ENCODE data around the gene ITGAD. TPM values are rescaled to one million over a fixed set of nuclear protein-coding genes. Genes with fewer than 3 reads are reported as not detected.
A peak's percentile ranks its signal among the peaks of the same experiment; 100 is the strongest.

Gene ITGAD
- total RNA-seq (0.13 TPM), polyA plus RNA-seq (ENCODE audit: insufficient read depth, low read depth, low replicate concordance) (not detected)
- long read RNA-seq, donor 1, result 0 reads
- long read RNA-seq, donor 2, result 0 reads
- long read RNA-seq, donor 3, result 0 reads
- long read RNA-seq, donor 4, result 0 reads
- long read RNA-seq, donor 5, result 0 reads
- long read RNA-seq, donor 6, result 0 reads
- long read RNA-seq, donor 7, result 0 reads
- long read RNA-seq, donor 8, result 0 reads
- long read RNA-seq, donor 9, result 0 reads
- long read RNA-seq, donor 10, result 0 reads

- intact Hi-C loops (cut with DNase I), result no loop called here
- FAIRE-seq, result no peak
- H3K4me3 ChIP-seq (ENCODE audit: low read length in 3 of 3), result no peak within 1 kb of the TSS
- DNase-seq, result no peak
- no peaks in the 10 kb centered on the region for H3K9me3 ChIP-seq (ENCODE audit: control insufficient read depth in 2 of 3, insufficient read depth in 1 of 3, low read length in 3 of 3)
- H3K4me1 ChIP-seq (ENCODE audit: control insufficient read depth in 2 of 3, insufficient read depth in 2 of 3, low read depth in 1 of 3, low read length in 3 of 3), result no peaks in the 10 kb centered on the region
- no peaks in the 10 kb centered on the region for H3K27me3 ChIP-seq (ENCODE audit: control insufficient read depth, insufficient read depth, low read length)
- no peak for TF ChIP-seq CTCF (IDR thresholded peaks at IDR 0.05; ENCODE audit: borderline replicate concordance, extremely low read depth, insufficient read depth)
- H3K36me3 ChIP-seq (ENCODE audit: control insufficient read depth in 2 of 3, insufficient read depth in 3 of 3, low read length in 3 of 3), result no peaks in the 10 kb centered on the region
- H3K27ac ChIP-seq (ENCODE audit: low read depth in 2 of 2, low read length in 2 of 2), result no peak within 1 kb of the TSS
- no peak within 1 kb of the TSS for H3K9ac ChIP-seq (ENCODE audit: low read length in 3 of 3)
Measured at GRCh38 chr16:31393056-31393455, at the start of gene ITGAD. TSS of gene ITGAD (plus strand) at chr16:31393335. CDS start at chr16:31393361, 26 bp downstream.

GRCh38 chr16:31344712-31345111 is 48.4 kb upstream of the ITGAD start:
- no peak overlapping the region for H3K27ac ChIP-seq (ENCODE audit: low read depth in 2 of 2, low read length in 2 of 2)
- no peaks in the 10 kb centered on the region for H3K9me3 ChIP-seq (ENCODE audit: control insufficient read depth in 2 of 3, insufficient read depth in 1 of 3, low read length in 3 of 3)
- peak in 1 of 5 donors; percentile 15 for DNase-seq
- intact Hi-C loops (cut with DNase I), result no loop called here
- H3K9ac ChIP-seq (ENCODE audit: low read length in 3 of 3), result no peak overlapping the region
- no peaks in the 10 kb centered on the region for H3K4me1 ChIP-seq (ENCODE audit: control insufficient read depth in 2 of 3, insufficient read depth in 2 of 3, low read depth in 1 of 3, low read length in 3 of 3)
- no peaks in the 10 kb centered on the region for H3K36me3 ChIP-seq (ENCODE audit: control insufficient read depth in 2 of 3, insufficient read depth in 3 of 3, low read length in 3 of 3)
- no peak overlapping the region for H3K4me3 ChIP-seq (ENCODE audit: low read length in 3 of 3)
- no peak for TF ChIP-seq CTCF (IDR thresholded peaks at IDR 0.05; ENCODE audit: borderline replicate concordance, extremely low read depth, insufficient read depth)
- FAIRE-seq, result no peak
- H3K27me3 ChIP-seq (ENCODE audit: control insufficient read depth, insufficient read depth, low read length), result no peaks in the 10 kb centered on the region

GRCh38 chr16:31347445-31347844 is 45.7 kb upstream of the ITGAD start:
- H3K27ac ChIP-seq (ENCODE audit: low read depth in 2 of 2, low read length in 2 of 2), result no peak overlapping the region
- FAIRE-seq (no peak), DNase-seq (peak in 1 of 5 donors; percentile 5)
- no peaks in the 10 kb centered on the region for H3K9me3 ChIP-seq (ENCODE audit: control insufficient read depth in 2 of 3, insufficient read depth in 1 of 3, low read length in 3 of 3)
- no peak overlapping the region for H3K4me3 ChIP-seq (ENCODE audit: low read length in 3 of 3)
- H3K36me3 ChIP-seq (ENCODE audit: control insufficient read depth in 2 of 3, insufficient read depth in 3 of 3, low read length in 3 of 3), result no peaks in the 10 kb centered on the region
- no peaks in the 10 kb centered on the region for H3K4me1 ChIP-seq (ENCODE audit: control insufficient read depth in 2 of 3, insufficient read depth in 2 of 3, low read depth in 1 of 3, low read length in 3 of 3)
- TF ChIP-seq CTCF (IDR thresholded peaks at IDR 0.05; ENCODE audit: borderline replicate concordance, extremely low read depth, insufficient read depth), result no peak
- H3K27me3 ChIP-seq (ENCODE audit: control insufficient read depth, insufficient read depth, low read length), result no peaks in the 10 kb centered on the region
- no peak overlapping the region for H3K9ac ChIP-seq (ENCODE audit: low read length in 3 of 3)
- intact Hi-C loops (cut with DNase I), result no loop called here

- Histone ChIP-seq H3K4me3 (ENCODE audit: low read length in 3 of 3) (no peak overlapping the region), H3K27ac (ENCODE audit: low read depth in 2 of 2, low read length in 2 of 2) (no peak overlapping the region), H3K9ac (ENCODE audit: low read length in 3 of 3) (no peak overlapping the region), H3K27me3 (ENCODE audit: control insufficient read depth, insufficient read depth, low read length) (no peaks in the 10 kb centered on the region), H3K4me1 (ENCODE audit: control insufficient read depth in 2 of 3, insufficient read depth in 2 of 3, low read depth in 1 of 3, low read length in 3 of 3) (no peaks in the 10 kb centered on the region), H3K36me3 (ENCODE audit: control insufficient read depth in 2 of 3, insufficient read depth in 3 of 3, low read length in 3 of 3) (no peaks in the 10 kb centered on the region), H3K9me3 (ENCODE audit: control insufficient read depth in 2 of 3, insufficient read depth in 1 of 3, low read length in 3 of 3) (no peaks in the 10 kb centered on the region)
- intact Hi-C loops (cut with DNase I), result no loop called here
- DNase-seq (peak in 1 of 5 donors; percentile 15), FAIRE-seq (no peak)
- TF ChIP-seq CTCF (IDR thresholded peaks at IDR 0.05; ENCODE audit: borderline replicate concordance, extremely low read depth, insufficient read depth), result no peak
Measured at GRCh38 chr16:31348579-31348978, 44.6 kb upstream of the ITGAD start.

Measured in kidney (tissue), 22 donors.